Gastrocnemius medialis (tissue), 4 donors: ENCODE data around the gene RHOB. TPM values are rescaled to one million over a fixed set of nuclear protein-coding genes. Genes with fewer than 3 reads are reported as not detected.

ENCODE experiments used
- ATAC-seq, 2 donors: fragments of 150-250 bp; one replicate each; pipeline ENCODE4 v1.9.1; 2016
- DNase-seq, 2 donors: peaks; one replicate each; pipeline ENCODE4 v3.0.0-alpha.2; 2019
- H3K27ac ChIP-seq, 4 donors: fragments of 200-600 bp; sonication (generic); 1 replicate in 1 of 4; 2 replicates in 3 of 4; pipeline ENCODE4 v1.5.1; 2016 to 2018; ENCODE audit warnings: mild to moderate bottlenecking in 2 of 4, moderate library complexity in 1 of 4
- H3K27me3 ChIP-seq, 3 donors: fragments of 200-600 bp; sonication (generic) in 2 of 3; 1 replicate in 1 of 3; 2 replicates in 2 of 3; pipeline versions ENCODE4 v1.5.1 to v1.6.0; 2016 to 2019; ENCODE audit warnings: mild to moderate bottlenecking in 1 of 3, moderate library complexity in 1 of 3
- H3K36me3 ChIP-seq, 2 donors: fragments of 200-600 bp; sonication (generic) in 1 of 2; one replicate each; pipeline ENCODE4 v1.5.1; 2017 to 2018
- H3K4me1 ChIP-seq, 2 donors: fragments of 200-600 bp; sonication (generic) in 1 of 2; one replicate each; pipeline ENCODE4 v1.5.1; 2016 to 2017; ENCODE audit warnings: mild to moderate bottlenecking in 2 of 2
- H3K4me3 ChIP-seq, 4 donors: fragments of 200-600 bp; sonication (generic) in 3 of 4; 1 replicate in 1 of 4; 2 replicates in 3 of 4; pipeline ENCODE4 v1.5.1; 2016 to 2019; ENCODE audit warnings: mild to moderate bottlenecking in 2 of 4
- H3K9me3 ChIP-seq, 3 donors: fragments of 200-600 bp; sonication (generic) in 2 of 3; 1 replicate in 1 of 3; 2 replicates in 2 of 3; pipeline ENCODE4 v1.5.1; 2016 to 2019
- CTCF ChIP-seq, 5 experiments: fragments of 450-650 bp in 3 of 5; fragments of 200-600 bp in 2 of 5; sonication (generic) in 2 of 5; IDR thresholded peaks in 4 of 5; conservative IDR thresholded peaks in 1 of 5; 1 replicate in 4 of 5; 2 replicates in 1 of 5; pipeline ENCODE4 v1.5.1; 2016 to 2019; ENCODE audit warnings: antibody characterized with exemption in 5 of 5, mild to moderate bottlenecking in 3 of 5, moderate library complexity in 3 of 5
- POLR2A ChIP-seq, 2 donors: fragments of 450-650 bp; IDR thresholded peaks; one replicate each; pipeline ENCODE4 v1.6.1; 2017; ENCODE audit warnings: antibody characterized with exemption in 2 of 2, mild to moderate bottlenecking in 2 of 2, moderate library complexity in 2 of 2
- in situ Hi-C, 4 donors: fragments of 200-750 bp; cut with MboI; loops; one replicate each; pipeline versions ENCODE4 v1.15.0 to v1.8.0; 2017; ENCODE audit warnings: low sequenced_read_pairs in 4 of 4
- intact Hi-C: fragments of 100-400 bp; cut with DNase I; formaldehyde crosslinking; loops from one replicate; pipeline ENCODE4 v1.15.1; 2023; ENCODE audit warnings: low total_unique reads
- total RNA-seq, 4 donors: library from RNA; depleted of rRNA; stranded (reverse); fragments of >200 nt; gene quantifications; one replicate each; pipeline versions ENCODE4 v1.1.0 to v1.2.3, GENCODE V29; 2016

The RHOB gene
- total RNA-seq, 4 donors from 2014 or later = 696 to 1,267 (median 1,094) TPM

- Histone ChIP-seq H3K36me3 (no peaks in the 10 kb centered on the region), H3K4me3 (no peak overlapping the region), H3K4me1 (peaks cover 16 to 20% of the 10 kb centered on the region in 2 donors), H3K27ac (no peak overlapping the region), H3K9me3 (no peaks in the 10 kb centered on the region), H3K27me3 (no peaks in the 10 kb centered on the region)
- intact Hi-C loops (no loop called here), in situ Hi-C loops (no loop called here)
- DNase-seq (no peak), ATAC-seq (no peak)
- no peak for TF ChIP-seq POLR2A (IDR thresholded peaks at IDR 0.05)
- no peak for TF ChIP-seq CTCF (IDR thresholded peaks at IDR 0.05 in 4 of 5, conservative IDR thresholded peaks at IDR 0.05 in 1 of 5)
These were observed 22.0 kb downstream of the RHOB start for GRCh38 chr2:20468549-20469500.

- H3K27me3 ChIP-seq = no peaks in the 10 kb centered on the region
- H3K4me3 ChIP-seq = no peak overlapping the region
- TF ChIP-seq POLR2A (IDR thresholded peaks at IDR 0.05) (no peak), CTCF (IDR thresholded peaks at IDR 0.05 in 4 of 5, conservative IDR thresholded peaks at IDR 0.05 in 1 of 5) (no peak)
- H3K4me1 ChIP-seq = peaks cover 16 to 20% of the 10 kb centered on the region in 2 donors
- ATAC-seq (no peak), DNase-seq (peak in 1 of 2 donors; percentile 5)
- in situ Hi-C loops = no loop called here
- no peaks in the 10 kb centered on the region for H3K36me3 ChIP-seq
- no peak overlapping the region for H3K27ac ChIP-seq
- intact Hi-C loops = no loop called here
- no peaks in the 10 kb centered on the region for H3K9me3 ChIP-seq
These were observed 22.7 kb downstream of the RHOB start for GRCh38 chr2:20469595-20469994.

GRCh38 chr2:20470211-20470610 is 23.3 kb downstream of the RHOB start:
- no peak overlapping the region for H3K4me3 ChIP-seq
- ATAC-seq (no peak), DNase-seq (no peak)
- H3K9me3 ChIP-seq = no peaks in the 10 kb centered on the region
- H3K4me1 ChIP-seq = peaks cover 16 to 20% of the 10 kb centered on the region in 2 donors
- H3K36me3 ChIP-seq = no peaks in the 10 kb centered on the region
- in situ Hi-C loops = no loop called here
- TF ChIP-seq POLR2A (IDR thresholded peaks at IDR 0.05) (no peak), CTCF (IDR thresholded peaks at IDR 0.05 in 4 of 5, conservative IDR thresholded peaks at IDR 0.05 in 1 of 5) (no peak)
- intact Hi-C loops = no loop called here
- no peaks in the 10 kb centered on the region for H3K27me3 ChIP-seq
- no peak overlapping the region for H3K27ac ChIP-seq

- Histone ChIP-seq H3K9me3 (no peaks in the 10 kb centered on the region), H3K4me3 (no peak overlapping the region), H3K27ac (no peak overlapping the region), H3K4me1 (peaks cover 16 to 20% of the 10 kb centered on the region in 2 donors), H3K27me3 (no peaks in the 10 kb centered on the region), H3K36me3 (no peaks in the 10 kb centered on the region)
- in situ Hi-C loops (no loop called here), intact Hi-C loops (no loop called here)
- no peak for TF ChIP-seq POLR2A (IDR thresholded peaks at IDR 0.05)
- no peak for TF ChIP-seq CTCF (IDR thresholded peaks at IDR 0.05 in 4 of 5, conservative IDR thresholded peaks at IDR 0.05 in 1 of 5)
- peak in 1 of 2 donors; percentile 4 for DNase-seq
- no peak for ATAC-seq
These were observed 24.3 kb downstream of the RHOB start for GRCh38 chr2:20471148-20471547.
